WI38 (cell line): ENCODE results near the gene ZFR.
"Not testable (repeated sequence)": the region's sequence is repeated elsewhere in the genome, so short reads cannot be mapped to it uniquely, and the experiment has no call there.

Experiments
- H3K4me3 ChIP-seq: 2 replicates; pipeline ENCODE4 v1.5.1; 2011; ENCODE audit warnings: low read depth, mild to moderate bottlenecking, control low read depth, low read length
- TF ChIP-seq, protein P1 (sequence below): IDR thresholded peaks from 2 replicates; pipeline ENCODE4 v1.5.1; 2012; ENCODE audit warnings: low read depth, mild to moderate bottlenecking, control low read depth, low read length

ZFR gene

GRCh38 chr5:32378966-32379365 is 65.6 kb downstream of the ZFR start:
- TF ChIP-seq, protein P1, sequence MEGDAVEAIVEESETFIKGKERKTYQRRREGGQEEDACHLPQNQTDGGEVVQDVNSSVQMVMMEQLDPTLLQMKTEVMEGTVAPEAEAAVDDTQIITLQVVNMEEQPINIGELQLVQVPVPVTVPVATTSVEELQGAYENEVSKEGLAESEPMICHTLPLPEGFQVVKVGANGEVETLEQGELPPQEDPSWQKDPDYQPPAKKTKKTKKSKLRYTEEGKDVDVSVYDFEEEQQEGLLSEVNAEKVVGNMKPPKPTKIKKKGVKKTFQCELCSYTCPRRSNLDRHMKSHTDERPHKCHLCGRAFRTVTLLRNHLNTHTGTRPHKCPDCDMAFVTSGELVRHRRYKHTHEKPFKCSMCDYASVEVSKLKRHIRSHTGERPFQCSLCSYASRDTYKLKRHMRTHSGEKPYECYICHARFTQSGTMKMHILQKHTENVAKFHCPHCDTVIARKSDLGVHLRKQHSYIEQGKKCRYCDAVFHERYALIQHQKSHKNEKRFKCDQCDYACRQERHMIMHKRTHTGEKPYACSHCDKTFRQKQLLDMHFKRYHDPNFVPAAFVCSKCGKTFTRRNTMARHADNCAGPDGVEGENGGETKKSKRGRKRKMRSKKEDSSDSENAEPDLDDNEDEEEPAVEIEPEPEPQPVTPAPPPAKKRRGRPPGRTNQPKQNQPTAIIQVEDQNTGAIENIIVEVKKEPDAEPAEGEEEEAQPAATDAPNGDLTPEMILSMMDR, result no peak
- no peak overlapping the region for H3K4me3 ChIP-seq

DNA sequence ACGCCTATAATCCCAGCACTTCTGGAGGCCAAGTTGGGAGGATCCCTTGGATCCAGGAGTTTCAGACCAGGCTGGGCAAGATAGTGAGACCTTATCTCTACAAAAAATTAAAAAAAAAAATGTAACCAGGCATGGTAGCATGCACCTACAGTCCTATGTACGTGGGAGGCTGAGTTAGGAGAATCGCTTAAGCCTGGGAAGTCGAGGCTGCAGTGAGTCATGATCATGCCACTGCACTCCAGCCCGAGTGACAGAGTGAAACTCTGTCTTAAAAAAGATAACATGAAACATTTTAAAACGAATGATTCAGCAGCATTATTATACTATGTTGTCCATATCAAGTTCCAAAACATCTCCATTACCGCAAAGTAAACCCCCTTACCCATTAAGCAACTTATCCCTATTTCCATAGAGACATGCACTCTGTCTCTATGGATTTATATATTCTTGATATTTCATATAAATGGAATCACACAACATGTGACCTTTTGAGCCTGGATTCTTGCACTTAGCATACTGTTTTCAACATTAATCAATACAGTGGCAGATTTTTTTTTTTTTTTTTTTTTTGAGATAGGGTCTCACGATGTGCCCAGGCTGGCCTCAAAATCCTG is 74.9 kb downstream of the ZFR start:
- no peak overlapping the region for H3K4me3 ChIP-seq
- TF ChIP-seq, protein P1, result no peak

DNA sequence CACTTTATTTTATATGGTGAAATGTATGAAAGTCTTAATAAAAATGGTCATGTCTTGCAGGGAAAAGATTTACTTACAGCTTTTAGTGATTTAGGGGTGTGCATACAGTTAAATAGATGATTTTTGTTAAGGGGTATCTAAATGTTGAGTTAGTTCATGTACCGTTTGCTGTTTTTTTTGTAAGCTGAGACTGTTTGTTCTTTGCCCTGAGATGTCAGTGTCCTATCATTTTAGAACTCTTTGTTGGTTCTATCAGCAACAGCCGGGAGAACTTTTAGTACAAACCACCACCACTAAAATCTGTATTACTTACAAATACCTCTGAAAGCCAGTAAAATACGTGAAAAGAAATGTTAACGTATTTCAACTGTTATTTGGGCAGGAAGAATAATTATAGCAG is 75.5 kb downstream of the ZFR start:
- TF ChIP-seq, protein P1, result no peak

GRCh38 chr5:32367271-32367670 is 77.3 kb downstream of the ZFR start:
- H3K4me3 ChIP-seq, result not testable (repeated sequence)

More for the DNA sequence above, 75.5 kb downstream of the ZFR start:
- no peak overlapping the region for H3K4me3 ChIP-seq

DNA sequence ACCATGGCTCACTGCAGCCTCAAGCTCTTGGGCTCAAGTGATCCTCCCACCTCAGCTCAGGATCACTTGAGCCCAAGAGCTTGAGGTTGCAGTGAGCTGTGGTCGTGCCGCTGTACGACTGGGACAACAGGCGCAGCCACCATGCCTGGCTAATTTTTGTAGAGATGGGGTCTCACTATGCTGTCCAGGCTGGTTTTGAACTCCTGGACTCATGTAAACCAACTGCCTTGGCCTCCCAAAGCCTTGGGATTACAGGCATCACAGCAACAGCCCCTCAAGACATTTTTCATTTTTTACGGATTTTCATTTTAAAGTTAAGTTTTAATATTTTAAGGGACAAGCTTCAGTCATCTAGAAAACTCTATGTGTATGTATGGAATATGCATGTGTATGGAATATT is 78.9 kb downstream of the ZFR start:
- no peak overlapping the region for H3K4me3 ChIP-seq
- TF ChIP-seq, protein P1, result no peak

DNA sequence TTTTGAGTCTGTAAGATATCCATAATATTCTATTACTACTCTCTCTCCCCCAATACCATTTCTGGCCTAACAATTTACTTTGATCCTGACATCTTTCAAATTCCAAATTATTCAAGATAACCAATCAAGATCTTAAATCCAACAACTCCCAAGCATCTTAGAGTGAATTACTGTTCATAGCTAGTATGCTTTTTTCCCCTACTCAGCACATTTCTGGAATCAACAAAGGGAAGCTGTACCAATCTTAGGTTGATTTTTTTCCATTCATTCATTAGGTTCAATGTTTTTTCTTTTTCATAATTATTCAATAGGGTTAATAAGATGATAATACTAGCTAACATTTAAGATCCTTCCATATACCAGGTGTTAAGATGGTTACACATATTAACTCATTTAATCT is 81.5 kb downstream of the ZFR start:
- H3K4me3 ChIP-seq, result no peak overlapping the region
- TF ChIP-seq, protein P1, result no peak

DNA sequence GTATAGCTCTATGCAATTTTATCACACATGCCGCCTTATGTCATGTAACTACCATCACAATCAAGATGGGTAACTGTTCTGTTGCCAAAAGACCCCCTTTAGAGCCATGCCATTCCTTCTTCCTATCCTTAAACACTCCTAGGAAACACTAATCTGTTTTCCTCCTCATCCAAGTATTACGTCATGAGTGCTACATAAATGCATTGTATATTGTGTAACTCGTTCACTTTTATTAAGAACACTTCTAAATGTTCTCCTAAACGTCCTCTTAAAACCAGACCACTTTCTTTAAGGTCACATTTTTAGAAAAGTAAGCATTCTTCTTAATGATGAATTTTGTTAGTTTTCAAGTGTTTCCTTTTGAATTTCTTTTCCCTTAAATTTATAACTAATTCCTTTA is 82.0 kb downstream of the ZFR start:
- TF ChIP-seq, protein P1, result no peak
- no peak overlapping the region for H3K4me3 ChIP-seq

DNA sequence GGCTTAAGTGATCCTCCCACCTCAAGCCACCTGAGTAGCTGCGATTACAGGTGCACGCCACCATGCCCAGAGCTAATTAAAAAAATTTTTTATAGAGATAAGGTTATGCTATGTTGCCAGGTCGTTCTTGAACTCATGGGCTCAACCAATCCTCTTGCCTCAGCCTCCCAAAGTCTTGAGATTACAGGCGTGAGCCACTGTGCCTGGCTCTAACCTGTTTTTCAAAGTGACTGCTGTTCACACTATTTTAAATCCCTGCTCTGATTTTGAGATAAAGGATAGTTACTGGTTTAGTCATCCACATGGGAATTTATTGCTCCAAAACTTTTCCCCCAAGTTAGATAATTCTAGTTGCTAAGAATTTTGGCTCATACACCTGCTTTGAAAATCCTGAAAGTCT is 83.6 kb downstream of the ZFR start:
- H3K4me3 ChIP-seq, result no peak overlapping the region
- TF ChIP-seq, protein P1, result no peak
